Glutamatergic neuron (in vitro differentiated cells): ENCODE results near the gene MED20. TPM values are rescaled to one million over a fixed set of nuclear protein-coding genes. Genes with fewer than 3 reads are reported as not detected.

Source experiments
- DNase-seq: peaks from one replicate; pipeline ENCODE4 v3.0.0; 2022
- H3K27ac Mint-ChIP-seq: one replicate; pipeline ENCODE4 v1.8.0; 2020; ENCODE audit warnings: mild to moderate bottlenecking, mixed read lengths, inconsistent platforms; ENCODE audit not compliant: unreplicated experiment
- H3K27me3 Mint-ChIP-seq: one replicate; pipeline ENCODE4 v1.8.0; 2020; ENCODE audit warnings: mild to moderate bottlenecking, moderate library complexity, mixed read lengths, inconsistent platforms; ENCODE audit not compliant: unreplicated experiment
- H3K36me3 Mint-ChIP-seq: one replicate; pipeline ENCODE4 v1.8.0; 2020; ENCODE audit warnings: mild to moderate bottlenecking, mixed read lengths, inconsistent platforms; ENCODE audit not compliant: unreplicated experiment
- H3K4me1 Mint-ChIP-seq: one replicate; pipeline ENCODE4 v1.8.0; 2020; ENCODE audit warnings: mild to moderate bottlenecking, low read depth, mixed read lengths, inconsistent platforms; ENCODE audit not compliant: unreplicated experiment
- H3K4me3 Mint-ChIP-seq: one replicate; pipeline ENCODE4 v1.8.0; 2020; ENCODE audit warnings: mild to moderate bottlenecking, mixed read lengths, inconsistent platforms; ENCODE audit not compliant: unreplicated experiment
- H3K9me3 Mint-ChIP-seq: one replicate; pipeline ENCODE4 v1.8.0; 2020; ENCODE audit warnings: mild to moderate bottlenecking, moderate library complexity, mixed read lengths, inconsistent platforms; ENCODE audit not compliant: unreplicated experiment
- CTCF ChIP-seq: fragments of 200-600 bp; sonication (generic); IDR thresholded peaks from one replicate; pipeline ENCODE4 v1.5.0; 2021; ENCODE audit not compliant: partially characterized antibody, unreplicated experiment
- total RNA-seq: library from RNA; stranded (reverse); fragmentation: NEBNext Ultra II Directional; extraction: Animal tissue kit (Norgen Biotek cat#: 25700); gene quantifications from one replicate; pipeline ENCODE4 v1.2.1, GENCODE V29; 2021; ENCODE audit not compliant: unreplicated experiment

Gene MED20
- total RNA-seq, 1 donor from 2014 or later, result 30.9 TPM

- H3K4me1 Mint-ChIP-seq, result peaks cover 12% of the 10 kb centered on the region
- DNase-seq, result no peak
- no peak overlapping the region for H3K4me3 Mint-ChIP-seq
- no peak for TF ChIP-seq CTCF
- no peaks in the 10 kb centered on the region for H3K27me3 Mint-ChIP-seq
- H3K36me3 Mint-ChIP-seq, result no peaks in the 10 kb centered on the region
- peaks cover 11% of the 10 kb centered on the region for H3K9me3 Mint-ChIP-seq
- H3K27ac Mint-ChIP-seq, result no peak overlapping the region
Observed at GRCh38 chr6:41960028-41960427, 39.1 kb upstream of the MED20 start.

GRCh38 chr6:41958022-41958856 is 37.3 kb upstream of the MED20 start:
- Mint-ChIP-seq H3K27me3 (no peaks in the 10 kb centered on the region), H3K9me3 (peaks cover 11% of the 10 kb centered on the region), H3K36me3 (no peaks in the 10 kb centered on the region), H3K4me3 (no peak overlapping the region), H3K4me1 (peaks cover 4% of the 10 kb centered on the region), H3K27ac (no peak overlapping the region)
- TF ChIP-seq CTCF, result no peak
- DNase-seq, result no peak

GRCh38 chr6:41957117-41957516 is 36.2 kb upstream of the MED20 start:
- H3K4me1 Mint-ChIP-seq, result peaks cover 4% of the 10 kb centered on the region
- no peaks in the 10 kb centered on the region for H3K27me3 Mint-ChIP-seq
- H3K9me3 Mint-ChIP-seq, result peaks cover 13% of the 10 kb centered on the region
- no peak overlapping the region for H3K4me3 Mint-ChIP-seq
- no peak for DNase-seq
- no peak for TF ChIP-seq CTCF
- H3K27ac Mint-ChIP-seq, result no peak overlapping the region
- no peaks in the 10 kb centered on the region for H3K36me3 Mint-ChIP-seq

- TF ChIP-seq CTCF, result no peak
- Mint-ChIP-seq H3K27me3 (no peaks in the 10 kb centered on the region), H3K36me3 (no peaks in the 10 kb centered on the region), H3K4me1 (peaks cover 4% of the 10 kb centered on the region), H3K4me3 (no peak overlapping the region), H3K27ac (no peak overlapping the region), H3K9me3 (peaks cover 8% of the 10 kb centered on the region)
- DNase-seq, result no peak
Observed at GRCh38 chr6:41955412-41955811, 34.5 kb upstream of the MED20 start.

- H3K4me3 Mint-ChIP-seq, result no peak overlapping the region
- no peaks in the 10 kb centered on the region for H3K36me3 Mint-ChIP-seq
- no peaks in the 10 kb centered on the region for H3K27me3 Mint-ChIP-seq
- peaks cover 4% of the 10 kb centered on the region for H3K4me1 Mint-ChIP-seq
- no peak overlapping the region for H3K27ac Mint-ChIP-seq
- DNase-seq, result no peak
- H3K9me3 Mint-ChIP-seq, result peaks cover 8% of the 10 kb centered on the region
- TF ChIP-seq CTCF, result no peak
Observed at GRCh38 chr6:41954668-41955067, 33.7 kb upstream of the MED20 start.
